ENCODE data around the gene PTP4A1.
"Not testable (repeated sequence)": the region's sequence is repeated elsewhere in the genome, so short reads cannot be mapped to it uniquely, and the experiment has no call there.

DNA sequence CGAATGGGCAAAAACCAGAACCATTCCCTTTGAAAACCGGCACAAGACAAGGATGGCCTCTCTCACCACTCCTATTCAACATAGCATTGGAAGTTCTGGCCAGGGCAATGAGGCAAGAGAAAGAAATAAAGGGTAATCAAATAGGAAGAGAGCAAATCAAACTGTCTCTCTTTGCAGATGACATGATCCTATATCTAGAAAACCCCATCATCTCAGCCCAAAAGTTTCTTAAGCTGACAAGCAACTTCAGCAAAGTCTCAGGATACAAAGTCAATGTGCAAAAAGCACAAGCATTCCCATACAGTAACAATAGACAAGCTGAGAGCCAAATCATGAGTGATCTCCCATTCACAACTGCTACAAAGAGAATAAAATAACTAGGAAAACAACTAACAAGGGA is 13.4 kb downstream of the PTP4A1 start:
- not testable (repeated sequence) for TF ChIP-seq EZH2 (IDR thresholded peaks at IDR 0.05); POLR2AphosphoS5 (IDR thresholded peaks at IDR 0.05; ENCODE audit: borderline replicate concordance, low read depth, low read length)
